GM19455 (cell line): ENCODE data around the gene CAB39.
"Not testable (repeated sequence)": the region's sequence is repeated elsewhere in the genome, so short reads cannot be mapped to it uniquely, and the experiment has no call there.

Experiments
- ATAC-seq: cut with Tn5 transposase; IDR thresholded peaks from one replicate; pipeline ENCODE4 v1.9.1; 2021; ENCODE audit not compliant: unreplicated experiment

CAB39 gene

DNA sequence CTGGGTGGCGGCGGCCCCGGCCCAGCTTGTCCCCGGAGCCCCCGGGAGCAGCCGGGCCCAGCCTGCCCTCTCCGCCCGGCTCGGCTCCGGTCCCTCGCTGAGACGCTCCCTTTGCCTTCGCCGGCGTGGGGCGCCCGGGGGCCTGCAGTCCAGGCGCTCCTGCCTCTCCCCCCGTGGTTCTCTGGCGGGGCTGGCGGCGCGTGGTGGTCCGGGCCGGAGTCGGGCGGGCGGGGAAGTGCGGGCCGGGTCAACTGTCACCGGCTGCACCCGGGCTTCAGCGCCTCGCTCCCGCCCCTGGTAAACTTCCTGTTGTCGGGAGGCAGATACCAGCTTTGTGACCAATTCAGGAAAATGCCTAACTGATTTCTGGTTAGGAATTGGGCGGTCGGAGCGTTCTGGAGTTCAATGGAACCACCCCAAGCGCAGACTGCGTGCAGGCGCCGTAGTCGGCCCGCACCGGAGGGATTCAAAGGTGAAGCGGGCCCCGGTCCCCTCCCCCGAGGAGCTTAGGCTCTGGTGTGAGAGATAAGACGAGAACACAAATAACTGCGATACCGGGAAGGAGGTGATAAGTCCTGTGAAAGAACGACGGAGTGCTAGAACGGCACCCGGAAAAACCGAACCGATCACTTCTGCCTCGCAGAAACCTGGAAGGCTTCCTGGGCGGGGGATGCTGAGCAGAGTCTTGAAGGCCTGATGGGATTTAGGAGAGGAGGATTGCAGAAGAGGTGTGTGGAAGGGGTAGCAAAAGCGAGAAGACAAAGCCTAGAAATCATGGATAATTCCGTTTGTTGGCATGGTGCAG is 891 bp downstream of the CAB39 start:
- peak; percentile 32 for ATAC-seq

DNA sequence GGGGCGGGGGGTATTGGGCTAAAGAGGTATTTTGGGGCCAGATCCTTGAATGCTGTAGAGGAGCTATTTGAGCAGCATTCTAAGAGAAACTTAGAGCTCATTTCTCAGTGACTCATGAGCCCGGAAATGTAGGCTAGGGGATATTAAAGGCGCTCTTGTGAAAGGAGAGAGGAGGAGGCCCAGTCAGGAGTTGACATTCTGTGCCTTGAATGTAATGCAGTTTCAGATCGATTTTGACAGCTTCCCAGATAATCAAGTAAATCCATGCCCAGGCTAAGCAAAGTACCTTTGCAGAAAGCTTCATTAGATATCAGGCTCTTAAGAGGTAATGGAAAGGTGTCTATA is 1.5 kb downstream of the CAB39 start:
- no peak for ATAC-seq

DNA sequence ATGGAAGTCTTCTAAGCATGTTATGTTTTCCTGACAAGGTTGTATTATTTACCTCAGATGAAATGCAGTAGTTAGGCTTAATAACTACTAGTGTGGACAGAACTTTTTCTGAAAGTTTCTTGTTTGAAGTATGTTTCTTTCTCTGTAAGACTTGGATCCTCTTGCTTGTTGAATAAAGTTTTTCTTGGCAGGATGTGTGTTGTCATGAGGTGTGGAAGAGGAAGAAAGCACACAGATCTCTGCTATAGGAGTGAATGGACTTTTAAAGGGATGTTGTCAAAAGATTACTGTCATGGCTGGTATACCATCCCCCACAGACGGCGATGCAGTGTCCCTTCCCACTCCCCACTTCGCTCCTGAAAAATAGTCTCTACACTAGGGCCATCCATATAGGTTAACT is 2.6 kb downstream of the CAB39 start:
- ATAC-seq: no peak

DNA sequence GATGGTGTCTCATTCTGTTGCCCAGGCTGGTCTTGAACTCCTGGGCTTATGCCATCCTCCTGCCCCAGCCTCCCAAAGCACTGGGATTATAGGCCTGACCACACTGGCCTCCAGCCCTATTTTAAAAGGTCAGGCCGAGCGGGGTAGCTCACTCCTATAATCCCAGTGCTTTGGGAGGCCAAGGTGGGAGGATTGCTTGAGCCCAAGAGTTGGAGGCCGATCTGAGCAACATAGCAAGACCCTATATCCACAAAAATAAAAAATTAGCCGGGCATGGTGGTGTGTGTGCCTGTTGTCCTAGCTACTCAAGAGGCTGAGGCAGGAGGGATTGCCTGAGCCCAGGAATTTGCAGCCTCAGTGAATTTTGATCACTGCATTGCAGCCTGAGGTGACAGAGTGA is 3.9 kb downstream of the CAB39 start:
- ATAC-seq: no peak

DNA sequence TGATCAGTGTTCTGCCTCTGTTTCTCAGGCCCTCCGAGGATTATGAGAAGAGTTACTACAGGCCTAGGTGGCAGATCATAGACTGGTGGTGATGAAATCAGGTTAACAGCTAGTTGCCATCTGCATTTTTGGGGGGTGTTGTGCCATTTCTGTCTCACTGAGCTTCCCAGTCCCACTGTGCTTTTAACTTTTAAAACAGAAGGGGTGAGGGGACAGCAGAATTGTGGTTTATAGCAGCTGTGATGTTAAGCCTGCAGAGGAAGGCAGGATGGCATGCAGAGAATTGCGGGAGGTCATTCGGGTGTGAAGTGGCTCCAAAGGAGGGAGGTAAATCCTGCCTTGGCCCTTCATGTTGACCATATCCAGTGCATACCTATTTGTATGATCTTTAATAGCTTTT is 5.0 kb downstream of the CAB39 start:
- ATAC-seq: no peak

DNA sequence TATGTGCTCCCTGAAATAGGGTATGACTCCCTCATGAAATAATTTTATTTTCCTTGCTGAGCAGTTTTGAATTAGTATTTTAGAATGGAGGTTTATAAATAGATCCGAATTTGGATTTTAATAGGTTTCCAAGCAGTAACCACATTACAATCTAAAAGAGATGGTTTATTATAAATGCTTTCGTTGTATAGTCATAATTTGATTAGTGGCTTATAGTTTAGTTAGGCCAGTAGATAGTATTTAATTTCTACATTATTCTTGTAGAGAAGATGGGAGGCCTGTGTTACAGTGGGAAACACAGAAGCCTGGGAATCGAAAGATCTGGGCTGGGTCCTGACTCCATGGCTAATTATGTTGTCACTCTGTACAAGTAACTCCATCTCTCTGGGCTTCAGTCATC is 6.7 kb downstream of the CAB39 start:
- ATAC-seq: no peak

DNA sequence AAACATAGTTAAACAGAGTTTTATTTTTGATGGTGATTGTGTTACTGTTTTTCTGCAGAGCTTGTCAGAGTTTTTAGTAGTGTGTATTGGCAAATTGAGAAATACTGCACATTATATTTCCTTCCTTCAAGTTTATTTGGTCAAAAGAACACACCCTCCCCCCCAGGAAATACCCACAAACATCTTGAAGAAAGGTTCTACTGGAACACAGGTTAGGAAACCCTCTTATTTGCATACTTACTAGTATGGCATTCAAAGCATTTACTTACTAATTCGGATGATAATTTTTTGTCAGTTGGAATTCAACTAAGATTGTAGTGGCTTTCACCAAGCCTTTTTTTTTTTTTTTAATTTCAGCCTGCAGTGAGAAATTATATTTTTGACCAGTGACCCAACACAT is 9.1 kb downstream of the CAB39 start:
- no peak for ATAC-seq

DNA sequence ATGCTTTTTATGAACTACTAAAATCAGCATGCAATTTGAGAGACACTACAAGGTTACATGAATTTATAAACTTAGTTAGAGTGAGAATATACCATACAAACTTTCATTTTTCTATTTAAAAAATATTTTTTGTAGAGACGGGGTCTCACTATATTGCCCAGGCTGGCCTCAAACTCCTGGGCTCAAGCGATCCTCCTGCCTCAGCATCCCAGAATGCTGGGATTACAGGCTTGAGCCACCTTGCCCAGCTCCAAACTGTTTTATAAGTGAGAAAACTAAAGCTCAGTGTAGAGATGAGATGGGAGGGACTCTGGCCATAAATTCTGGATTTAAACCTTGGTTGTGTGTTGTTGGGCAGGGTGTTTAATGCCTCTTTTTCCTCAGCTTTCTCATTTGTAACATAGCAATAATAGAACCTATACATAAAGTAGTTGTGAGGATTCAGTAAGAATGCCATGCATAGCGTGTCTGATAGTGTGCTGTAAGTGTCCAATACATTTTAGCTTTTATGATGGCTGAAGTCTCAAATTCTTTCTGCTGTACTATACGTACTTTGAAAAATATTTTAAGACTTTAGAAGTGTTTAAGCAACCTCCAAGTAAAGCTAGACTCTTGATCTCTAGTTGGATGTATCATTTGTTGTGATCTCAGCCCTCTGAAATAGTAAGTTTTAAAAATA is 9.7 kb downstream of the CAB39 start:
- no peak for ATAC-seq

DNA sequence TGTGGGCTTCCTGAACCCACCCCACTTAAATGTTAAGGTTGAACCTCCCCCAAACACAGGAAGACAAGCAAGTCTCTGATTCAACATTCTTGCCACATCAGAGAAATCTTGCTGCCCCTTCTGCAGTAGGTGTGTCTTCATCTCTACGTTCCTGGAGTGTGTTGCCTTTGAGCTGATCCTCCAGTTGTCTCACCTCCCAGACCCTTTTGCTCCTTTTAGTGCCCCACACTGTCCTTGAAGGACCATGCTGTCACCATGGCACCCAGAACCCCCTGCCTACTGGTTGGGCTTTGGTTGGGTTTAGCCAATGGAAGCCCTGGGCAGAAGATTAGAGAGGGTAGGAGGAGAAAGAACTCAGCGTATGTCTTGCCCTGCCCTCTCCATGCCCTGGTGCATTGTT is 10.7 kb downstream of the CAB39 start:
- no peak for ATAC-seq

DNA sequence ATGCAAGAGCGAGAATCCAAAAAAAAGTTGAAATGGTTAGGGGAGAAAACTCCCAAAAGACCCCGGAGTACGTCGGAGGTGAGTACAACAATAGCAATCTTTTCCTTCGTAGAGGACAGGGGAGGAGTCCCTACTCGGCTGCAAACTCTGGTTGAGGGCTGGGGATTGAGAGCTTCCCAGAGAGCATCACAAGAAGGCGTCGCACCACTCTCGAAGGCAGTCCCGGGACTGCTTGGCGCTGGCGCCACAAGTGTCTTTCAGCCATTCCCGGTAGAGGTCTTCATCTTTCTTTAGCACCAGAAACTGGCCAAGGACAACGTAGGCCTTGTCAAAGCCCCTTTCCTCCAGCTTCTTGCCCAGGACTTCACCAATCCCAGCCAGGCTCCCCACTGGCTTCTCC is 12.3 kb downstream of the CAB39 start:
- ATAC-seq: not testable (repeated sequence)

DNA sequence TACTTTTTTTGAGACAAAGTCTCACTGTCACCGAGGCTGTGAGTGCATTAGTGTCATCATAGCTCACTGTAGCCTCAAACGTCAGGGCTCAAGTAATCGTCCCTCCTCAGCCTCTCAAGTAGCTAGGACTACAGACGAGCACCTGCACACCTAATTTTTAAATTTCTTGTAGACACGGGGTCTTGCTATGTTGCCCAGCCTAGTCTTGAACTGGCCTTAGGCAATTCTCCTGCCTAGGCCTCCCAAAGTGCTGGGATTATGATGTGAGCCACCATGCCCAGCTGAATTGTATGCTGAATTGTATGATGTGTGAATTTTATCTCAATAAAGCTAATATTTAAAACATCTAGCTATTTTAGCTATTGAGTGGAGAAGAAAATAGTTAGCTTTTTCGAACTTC is 18.9 kb downstream of the CAB39 start:
- no peak for ATAC-seq

DNA sequence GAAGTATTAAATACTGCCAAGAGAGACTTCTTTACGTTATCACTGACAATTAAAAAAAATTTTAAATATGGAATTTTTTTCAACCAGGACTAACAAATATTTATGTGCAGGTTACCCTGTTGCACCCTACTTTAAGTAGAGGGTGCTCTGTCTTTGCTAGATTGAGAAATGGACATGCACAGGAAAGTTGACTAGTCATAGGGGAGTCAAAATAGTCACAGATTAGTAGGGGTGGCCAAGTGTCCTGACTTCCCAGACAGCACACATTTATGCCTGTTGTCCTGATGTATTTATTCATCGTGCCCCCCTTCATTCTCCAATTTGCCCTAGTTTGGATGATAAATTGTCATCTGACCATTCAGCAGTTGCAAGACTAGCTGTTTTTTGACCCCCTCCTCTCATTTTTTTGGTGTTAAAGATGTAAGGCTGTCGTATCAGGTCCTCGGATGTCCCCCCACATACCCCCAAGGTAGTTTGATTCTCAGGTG is 20.3 kb downstream of the CAB39 start:
- no peak for ATAC-seq

DNA sequence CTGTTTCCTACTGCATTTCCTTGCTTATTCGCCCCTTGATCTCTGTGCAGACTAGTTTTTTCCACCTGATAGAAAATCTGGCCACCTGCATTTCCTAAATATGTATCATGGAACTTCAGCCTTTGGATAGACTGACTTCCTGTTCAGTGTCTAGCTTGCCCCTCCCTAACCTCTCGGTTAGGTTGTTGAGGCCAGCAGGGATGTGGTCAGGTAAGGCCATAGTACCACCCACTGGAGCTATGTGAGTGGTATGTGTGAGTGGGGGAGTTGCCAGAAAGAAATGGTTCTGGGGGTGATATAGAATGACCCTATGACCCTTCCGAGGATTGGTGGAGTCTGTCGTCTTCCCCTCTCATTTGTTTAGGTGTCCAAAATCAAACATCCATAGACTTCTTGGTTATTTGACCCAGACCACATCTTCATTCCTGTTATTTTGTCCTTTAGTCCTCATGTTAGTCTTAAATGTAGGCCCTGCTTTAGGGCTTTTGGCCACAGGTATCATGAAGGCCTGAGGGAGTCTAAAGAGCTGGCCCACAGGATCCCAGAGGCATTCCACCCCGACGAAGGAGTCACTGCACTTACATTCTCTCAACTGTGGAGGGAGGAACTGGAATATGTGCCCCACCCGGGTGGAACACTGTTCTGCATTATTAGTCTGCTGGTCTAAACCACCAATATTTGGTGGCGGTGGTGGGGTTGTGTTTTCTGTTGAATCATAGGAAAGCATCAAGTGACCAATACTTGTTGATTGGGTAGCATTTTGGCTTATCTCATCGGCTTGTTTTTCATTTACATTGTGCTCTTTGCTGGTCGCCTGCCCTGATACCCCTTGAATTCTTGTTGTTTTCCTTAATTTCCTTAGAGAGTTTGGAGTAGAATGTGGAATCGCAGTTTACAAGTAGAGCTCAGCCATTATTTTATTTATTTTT is 21.9 kb downstream of the CAB39 start:
- no peak for ATAC-seq

DNA sequence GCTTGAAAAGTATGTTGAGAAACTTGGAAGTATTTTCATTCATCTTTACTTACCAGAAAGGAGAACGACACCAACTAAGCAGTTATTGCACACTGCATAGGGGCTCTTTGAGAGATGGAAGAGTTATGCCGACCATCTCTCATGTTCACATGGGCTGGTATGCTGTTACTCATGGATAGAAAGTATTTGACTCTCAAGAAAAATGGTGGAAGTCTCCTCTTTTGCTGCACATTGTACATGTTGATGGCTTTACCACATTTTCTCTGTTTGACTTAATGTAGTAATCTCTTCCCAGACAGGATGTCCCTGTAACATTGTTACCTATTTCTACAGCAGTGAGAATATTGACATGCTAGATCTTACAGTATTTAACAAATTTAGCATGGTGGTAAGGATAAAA is 23.2 kb downstream of the CAB39 start:
- no peak for ATAC-seq

DNA sequence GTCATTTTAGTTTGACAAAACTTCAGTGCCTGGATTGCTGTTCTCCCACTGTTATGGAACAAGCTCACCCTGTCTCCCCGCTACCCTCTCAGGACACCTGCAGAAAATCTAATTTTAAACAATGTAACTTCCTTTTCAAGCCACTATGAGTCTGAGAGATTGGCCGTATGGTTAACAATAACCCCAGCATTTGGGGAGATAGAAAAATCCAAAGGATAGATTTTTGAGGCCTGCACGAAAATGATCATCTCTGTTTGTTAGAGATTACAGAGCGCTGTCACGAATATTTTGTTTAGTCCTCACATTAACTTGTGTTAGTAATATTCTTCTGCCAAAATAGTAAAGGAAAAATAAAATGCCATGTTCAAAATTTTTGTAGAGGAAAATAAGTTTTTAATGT is 24.7 kb downstream of the CAB39 start:
- no peak for ATAC-seq

DNA sequence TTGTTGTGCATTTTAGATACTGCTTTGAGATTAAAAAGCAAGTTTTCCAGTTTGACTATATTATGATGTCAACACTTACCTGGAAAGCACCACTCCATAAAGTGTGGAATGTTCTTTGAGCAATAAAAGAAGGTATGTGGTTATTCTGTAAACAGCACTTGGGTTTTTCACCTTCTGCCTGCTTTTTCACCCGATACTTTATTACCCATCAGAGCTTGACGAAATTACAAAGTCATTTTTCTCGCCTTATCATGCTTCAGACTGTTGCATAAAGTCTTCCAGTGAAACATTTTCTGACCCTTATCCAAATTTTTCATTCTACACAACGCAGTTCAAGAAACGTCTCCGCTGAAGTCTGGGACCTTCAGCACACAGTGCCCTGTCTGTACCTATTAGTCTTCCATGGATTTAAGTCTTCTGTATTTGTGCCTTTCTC is 25.2 kb downstream of the CAB39 start:
- no peak for ATAC-seq

DNA sequence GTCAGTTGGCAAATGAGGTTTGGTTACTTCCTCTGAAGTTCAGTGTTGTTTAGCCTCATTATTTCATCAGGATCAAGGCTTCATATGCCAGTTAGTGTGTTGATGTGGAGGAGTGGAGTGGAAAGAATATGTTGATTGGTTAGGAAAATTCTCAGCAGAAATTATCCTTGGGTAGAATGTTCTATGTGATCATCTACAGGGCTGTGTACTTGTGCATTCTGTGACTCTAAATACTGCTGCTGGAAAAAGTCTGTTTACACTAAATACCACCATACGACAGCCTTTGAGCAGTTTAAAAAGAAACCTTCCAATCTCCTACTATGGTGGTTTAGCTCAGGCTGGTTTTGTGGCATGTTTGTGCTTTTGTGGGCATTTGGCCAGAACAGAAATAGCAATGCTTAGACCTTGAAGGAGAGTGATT is 25.8 kb downstream of the CAB39 start:
- ATAC-seq: no peak

DNA sequence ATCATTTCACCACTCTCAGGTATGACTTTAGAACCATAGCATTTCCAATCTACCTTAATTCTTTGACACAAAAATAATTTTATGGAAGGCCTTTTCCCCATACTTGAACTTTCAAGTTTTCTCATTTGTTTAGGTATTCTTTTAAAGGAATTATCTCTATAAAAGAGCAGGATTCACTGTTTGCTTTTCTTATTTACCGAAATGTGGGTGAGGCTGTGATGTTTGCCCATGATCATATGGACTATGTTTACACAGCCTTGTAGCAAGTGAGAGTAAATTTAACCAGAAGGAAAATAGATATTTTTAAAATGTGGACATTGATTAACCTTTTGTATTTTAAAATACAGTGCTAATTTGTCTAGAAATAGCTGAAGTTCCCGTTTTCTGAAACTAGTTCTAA is 26.3 kb downstream of the CAB39 start:
- no peak for ATAC-seq

DNA sequence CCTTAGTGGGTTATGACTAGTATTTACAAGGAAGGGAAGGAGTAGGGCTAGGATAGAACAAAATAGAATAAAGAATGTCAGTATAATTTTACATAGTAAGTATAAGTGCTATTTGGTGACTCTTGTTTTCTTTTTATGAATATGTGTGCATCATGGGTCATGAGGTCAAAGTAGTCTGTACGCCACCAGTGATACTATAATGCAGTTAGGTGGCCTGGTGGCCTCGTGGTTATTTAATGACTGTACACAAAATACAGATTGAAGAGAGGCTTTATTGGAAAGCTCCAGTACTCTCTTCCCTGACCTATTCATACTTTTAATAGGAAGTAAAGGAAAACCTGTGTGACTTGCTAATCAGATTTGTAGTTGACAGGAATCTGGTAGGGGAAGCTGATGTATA is 27.3 kb downstream of the CAB39 start:
- ATAC-seq: no peak

DNA sequence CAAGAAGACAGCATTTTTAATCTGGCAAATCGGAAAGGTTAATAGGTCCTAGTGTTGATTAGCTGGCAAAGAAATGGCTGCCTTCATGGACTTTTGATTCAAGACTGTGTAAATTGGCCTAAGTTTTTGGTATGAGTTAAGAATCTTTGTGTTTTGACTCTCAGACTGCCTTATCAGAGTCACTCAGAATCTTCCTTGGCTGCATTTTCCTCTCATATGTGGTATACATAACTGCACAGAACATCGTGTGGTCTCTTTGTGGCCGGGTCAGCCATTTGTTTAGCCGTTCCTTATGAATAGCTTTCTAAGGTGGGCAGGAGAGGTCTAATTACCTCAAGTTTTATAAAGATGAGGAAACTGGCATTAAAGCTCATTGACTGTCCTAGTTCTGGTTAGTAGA is 30.1 kb downstream of the CAB39 start:
- no peak for ATAC-seq

DNA sequence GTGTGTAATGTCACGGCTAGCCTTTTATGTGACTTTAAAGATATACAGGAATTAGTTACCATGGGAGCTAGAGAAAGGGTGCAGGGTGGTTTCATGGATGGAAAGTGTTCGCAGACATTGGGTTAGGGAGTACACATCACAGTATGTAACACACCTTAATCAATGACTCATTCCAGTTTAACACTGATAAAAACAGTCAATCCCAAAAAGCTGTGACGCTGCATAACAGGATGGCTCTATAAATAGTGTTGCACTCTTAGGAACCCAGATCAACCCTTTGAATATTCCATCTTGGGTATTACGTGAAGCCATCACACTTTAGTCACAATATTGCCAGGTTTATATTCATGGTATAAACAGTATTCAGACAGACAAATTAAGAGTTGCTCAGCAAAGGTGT is 33.6 kb downstream of the CAB39 start:
- ATAC-seq: no peak

DNA sequence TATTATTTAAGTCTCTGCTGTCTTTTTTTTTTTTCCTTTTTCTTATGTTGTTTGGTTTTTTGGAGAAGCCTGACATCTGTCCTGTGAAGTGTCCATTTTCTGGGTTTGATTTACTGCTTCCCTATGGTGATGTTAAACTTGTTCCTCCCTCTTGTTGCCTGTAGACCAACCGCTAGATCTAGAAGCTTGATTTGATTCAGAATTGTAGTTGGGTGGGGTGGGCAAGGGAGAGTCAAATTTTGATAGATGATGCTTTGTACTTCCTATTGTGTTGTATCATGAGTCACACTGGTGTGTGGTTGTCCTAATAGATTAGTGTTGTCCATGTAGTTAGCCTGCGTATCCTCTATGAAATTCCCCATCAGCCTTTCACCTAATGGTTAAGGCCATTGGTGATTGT is 35.4 kb downstream of the CAB39 start:
- ATAC-seq: no peak
